ENCODE data around the gene PI4KB.

PI4KB gene

GRCh38 chr1:151325231-151325630, 2.0 kb downstream of the PI4KB start:
- Histone ChIP-seq H3K9ac (ENCODE audit: low read length) (peak overlapping the region; percentile 59), H2AK5ac (ENCODE audit: low read length) (no peak overlapping the region), H3K4me3 (ENCODE audit: low read depth, low read length) (no peak overlapping the region), H3K27ac (ENCODE audit: low read depth, low read length) (peak overlapping the region; percentile 32), H2BK12ac (ENCODE audit: low read length) (no peak overlapping the region), H3K14ac (ENCODE audit: low read length) (no peak overlapping the region), H2BK120ac (ENCODE audit: insufficient read depth, low read length, poor library complexity) (no peak overlapping the region), H3K79me2 (ENCODE audit: control insufficient read depth, insufficient read depth, low read length, poor library complexity) (peaks cover 7% of the 10 kb centered on the region), H2AFZ (ENCODE audit: insufficient read depth, low read length, poor library complexity) (no peak overlapping the region), H3K4me1 (ENCODE audit: control insufficient read depth in 1 of 2, insufficient read depth in 2 of 2, low read length in 2 of 2) (peaks cover 10 to 18% of the 10 kb centered on the region in 2 experiments), H2BK5ac (ENCODE audit: low read depth, low read length, poor library complexity) (no peak overlapping the region), H4K91ac (ENCODE audit: low read depth, low read length) (no peak overlapping the region), H3K23ac (ENCODE audit: low read length) (no peak overlapping the region), H4K8ac (ENCODE audit: low read depth, low read length) (no peak overlapping the region), H3K4me2 (ENCODE audit: low read length) (peak overlapping the region; percentile 22), H3K9me3 (ENCODE audit: insufficient read depth, low read depth, low read length) (peaks cover 2% of the 10 kb centered on the region), H3K4ac (ENCODE audit: low read depth, low read length) (no peak overlapping the region), H3K36me3 (ENCODE audit: control insufficient read depth in 1 of 2, insufficient read depth in 2 of 2, low read length in 2 of 2) (peaks cover 12 to 15% of the 10 kb centered on the region in 2 experiments), H3K18ac (ENCODE audit: low read length) (peak overlapping the region; percentile 23), H4K12ac (ENCODE audit: low read depth, low read length) (no peak overlapping the region), H3K27me3 (ENCODE audit: insufficient read depth, low read length) (no peaks in the 10 kb centered on the region), H3K79me1 (ENCODE audit: low read length) (peaks cover 11% of the 10 kb centered on the region)
- WGBS (ENCODE audit: extremely low coverage, insufficient coverage, insufficient read length), result no CpG with 5 or more reads among the region's 7 CpGs
- DNase-seq, result peak in 1 of 2 donors; percentile 67

GRCh38 chr1:151324390-151324930, 2.8 kb downstream of the PI4KB start:
- no peak overlapping the region for H4K91ac ChIP-seq (ENCODE audit: low read depth, low read length)
- H2BK5ac ChIP-seq (ENCODE audit: low read depth, low read length, poor library complexity), result no peak overlapping the region
- peaks cover 12 to 16% of the 10 kb centered on the region in 2 experiments for H3K36me3 ChIP-seq (ENCODE audit: control insufficient read depth in 1 of 2, insufficient read depth in 2 of 2, low read length in 2 of 2)
- H3K23ac ChIP-seq (ENCODE audit: low read length), result no peak overlapping the region
- H2AFZ ChIP-seq (ENCODE audit: insufficient read depth, low read length, poor library complexity), result no peak overlapping the region
- H3K79me2 ChIP-seq (ENCODE audit: control insufficient read depth, insufficient read depth, low read length, poor library complexity), result peaks cover 7% of the 10 kb centered on the region
- no peak overlapping the region for H4K8ac ChIP-seq (ENCODE audit: low read depth, low read length)
- H3K4ac ChIP-seq (ENCODE audit: low read depth, low read length), result no peak overlapping the region
- H3K4me3 ChIP-seq (ENCODE audit: low read depth, low read length), result no peak overlapping the region
- peaks cover 11% of the 10 kb centered on the region for H3K79me1 ChIP-seq (ENCODE audit: low read length)
- WGBS (ENCODE audit: extremely low coverage, insufficient coverage, insufficient read length), result no CpG with 5 or more reads among the region's 4 CpGs
- no peak overlapping the region for H2BK120ac ChIP-seq (ENCODE audit: insufficient read depth, low read length, poor library complexity)
- H3K9ac ChIP-seq (ENCODE audit: low read length), result no peak overlapping the region
- H3K18ac ChIP-seq (ENCODE audit: low read length), result no peak overlapping the region
- H3K27ac ChIP-seq (ENCODE audit: low read depth, low read length), result no peak overlapping the region
- no peak overlapping the region for H3K4me2 ChIP-seq (ENCODE audit: low read length)
- no peak overlapping the region for H2BK12ac ChIP-seq (ENCODE audit: low read length)
- no peak for DNase-seq
- no peak overlapping the region for H4K12ac ChIP-seq (ENCODE audit: low read depth, low read length)
- peaks cover 2% of the 10 kb centered on the region for H3K9me3 ChIP-seq (ENCODE audit: insufficient read depth, low read depth, low read length)
- H3K27me3 ChIP-seq (ENCODE audit: insufficient read depth, low read length), result no peaks in the 10 kb centered on the region
- H2AK5ac ChIP-seq (ENCODE audit: low read length), result no peak overlapping the region
- no peak overlapping the region for H3K14ac ChIP-seq (ENCODE audit: low read length)
- peaks cover 10 to 18% of the 10 kb centered on the region in 2 experiments for H3K4me1 ChIP-seq (ENCODE audit: control insufficient read depth in 1 of 2, insufficient read depth in 2 of 2, low read length in 2 of 2)

GRCh38 chr1:151318975-151319374, 8.2 kb downstream of the PI4KB start:
- H2BK5ac ChIP-seq (ENCODE audit: low read depth, low read length, poor library complexity), result no peak overlapping the region
- no peak overlapping the region for H4K8ac ChIP-seq (ENCODE audit: low read depth, low read length)
- H3K4ac ChIP-seq (ENCODE audit: low read depth, low read length), result no peak overlapping the region
- no peak overlapping the region for H4K91ac ChIP-seq (ENCODE audit: low read depth, low read length)
- peaks cover 2% of the 10 kb centered on the region for H3K79me1 ChIP-seq (ENCODE audit: low read length)
- no peak overlapping the region for H2BK12ac ChIP-seq (ENCODE audit: low read length)
- no peak overlapping the region for H3K23ac ChIP-seq (ENCODE audit: low read length)
- H2AK5ac ChIP-seq (ENCODE audit: low read length), result no peak overlapping the region
- H3K36me3 ChIP-seq (ENCODE audit: control insufficient read depth in 1 of 2, insufficient read depth in 2 of 2, low read length in 2 of 2), result peaks cover 18 to 23% of the 10 kb centered on the region in 2 experiments
- no peak overlapping the region for H3K9ac ChIP-seq (ENCODE audit: low read length)
- H3K27me3 ChIP-seq (ENCODE audit: insufficient read depth, low read length), result no peaks in the 10 kb centered on the region
- no peak overlapping the region for H3K4me3 ChIP-seq (ENCODE audit: low read depth, low read length)
- WGBS (ENCODE audit: extremely low coverage, insufficient coverage, insufficient read length), result no CpG with 5 or more reads among the region's 3 CpGs
- H2AFZ ChIP-seq (ENCODE audit: insufficient read depth, low read length, poor library complexity), result no peak overlapping the region
- peaks cover 12 to 14% of the 10 kb centered on the region in 2 experiments for H3K4me1 ChIP-seq (ENCODE audit: control insufficient read depth in 1 of 2, insufficient read depth in 2 of 2, low read length in 2 of 2)
- no peak overlapping the region for H4K12ac ChIP-seq (ENCODE audit: low read depth, low read length)
- no peak for DNase-seq
- no peak overlapping the region for H3K4me2 ChIP-seq (ENCODE audit: low read length)
- no peaks in the 10 kb centered on the region for H3K9me3 ChIP-seq (ENCODE audit: insufficient read depth, low read depth, low read length)
- H3K18ac ChIP-seq (ENCODE audit: low read length), result no peak overlapping the region
- H3K14ac ChIP-seq (ENCODE audit: low read length), result no peak overlapping the region
- H3K79me2 ChIP-seq (ENCODE audit: control insufficient read depth, insufficient read depth, low read length, poor library complexity), result no peaks in the 10 kb centered on the region
- no peak overlapping the region for H3K27ac ChIP-seq (ENCODE audit: low read depth, low read length)
- no peak overlapping the region for H2BK120ac ChIP-seq (ENCODE audit: insufficient read depth, low read length, poor library complexity)

GRCh38 chr1:151315565-151316235, 11.5 kb downstream of the PI4KB start:
- H3K23ac ChIP-seq (ENCODE audit: low read length), result no peak overlapping the region
- H2BK120ac ChIP-seq (ENCODE audit: insufficient read depth, low read length, poor library complexity), result no peak overlapping the region
- no peaks in the 10 kb centered on the region for H3K79me2 ChIP-seq (ENCODE audit: control insufficient read depth, insufficient read depth, low read length, poor library complexity)
- no peak overlapping the region for H4K12ac ChIP-seq (ENCODE audit: low read depth, low read length)
- no peak overlapping the region for H3K4me2 ChIP-seq (ENCODE audit: low read length)
- no peak overlapping the region for H2AFZ ChIP-seq (ENCODE audit: insufficient read depth, low read length, poor library complexity)
- H3K27ac ChIP-seq (ENCODE audit: low read depth, low read length), result peak overlapping the region; percentile 1
- no peaks in the 10 kb centered on the region for H3K27me3 ChIP-seq (ENCODE audit: insufficient read depth, low read length)
- DNase-seq, result peak; percentile 71 to 82
- H3K14ac ChIP-seq (ENCODE audit: low read length), result no peak overlapping the region
- no peak overlapping the region for H3K4ac ChIP-seq (ENCODE audit: low read depth, low read length)
- no peak overlapping the region for H2BK12ac ChIP-seq (ENCODE audit: low read length)
- no peak overlapping the region for H3K9ac ChIP-seq (ENCODE audit: low read length)
- H3K4me1 ChIP-seq (ENCODE audit: control insufficient read depth in 1 of 2, insufficient read depth in 2 of 2, low read length in 2 of 2), result peaks cover 33 to 40% of the 10 kb centered on the region in 2 experiments
- H3K79me1 ChIP-seq (ENCODE audit: low read length), result peaks cover 17% of the 10 kb centered on the region
- no CpG with 5 or more reads among the region's 17 CpGs for WGBS (ENCODE audit: extremely low coverage, insufficient coverage, insufficient read length)
- H4K91ac ChIP-seq (ENCODE audit: low read depth, low read length), result no peak overlapping the region
- H2AK5ac ChIP-seq (ENCODE audit: low read length), result no peak overlapping the region
- no peak overlapping the region for H3K4me3 ChIP-seq (ENCODE audit: low read depth, low read length)
- H3K9me3 ChIP-seq (ENCODE audit: insufficient read depth, low read depth, low read length), result no peaks in the 10 kb centered on the region
- no peak overlapping the region for H4K8ac ChIP-seq (ENCODE audit: low read depth, low read length)
- H3K18ac ChIP-seq (ENCODE audit: low read length), result no peak overlapping the region
- H3K36me3 ChIP-seq (ENCODE audit: control insufficient read depth in 1 of 2, insufficient read depth in 2 of 2, low read length in 2 of 2), result peaks cover 13 to 19% of the 10 kb centered on the region in 2 experiments
- H2BK5ac ChIP-seq (ENCODE audit: low read depth, low read length, poor library complexity), result peak overlapping the region; percentile 11

Data from trophoblast cell (in vitro differentiated cells and primary cell).